CD14-positive monocyte (primary cell): ENCODE results near the gene SEM1. TPM values are rescaled to one million over a fixed set of nuclear protein-coding genes. Genes with fewer than 3 reads are reported as not detected.
"Not testable (repeated sequence)": the region's sequence is repeated elsewhere in the genome, so short reads cannot be mapped to it uniquely, and the experiment has no call there.

Experiments
- DNase-seq, 3 donors: peaks; one replicate each; pipeline ENCODE4 v3.0.0-alpha.2; 2011 to 2022
- H2AFZ ChIP-seq: 2 replicates; pipeline ENCODE4 v1.6.0; 2012; ENCODE audit warnings: mild to moderate bottlenecking, low read depth, low read length, inconsistent platforms; ENCODE audit not compliant: insufficient read depth, poor library complexity, severe bottlenecking
- H3K27ac ChIP-seq, 2 donors: 1 replicate in 1 of 2; 2 replicates in 1 of 2; pipeline ENCODE4 v1.5.1; 2012 to 2013; ENCODE audit warnings: low read length in 2 of 2, control low read depth in 1 of 2, inconsistent platforms in 1 of 2, low read depth in 1 of 2, mild to moderate bottlenecking in 1 of 2
- H3K27me3 ChIP-seq, 2 donors: one replicate each; pipeline versions ENCODE4 v1.6.0 to v1.6.1; 2011 to 2013; ENCODE audit warnings: low read length in 2 of 2; ENCODE audit not compliant: control insufficient read depth in 2 of 2, insufficient read depth in 2 of 2
- H3K36me3 ChIP-seq, 2 donors: replicated peaks in 1 of 2; 1 replicate in 1 of 2; 2 replicates in 1 of 2; pipeline versions ENCODE4 v1.5.1 to v1.6.1; 2012 to 2013; ENCODE audit warnings: low read length in 2 of 2, control low read depth in 1 of 2, inconsistent platforms in 1 of 2, mild to moderate bottlenecking in 1 of 2; ENCODE audit not compliant: insufficient read depth in 2 of 2, control insufficient read depth in 1 of 2
- H3K4me1 ChIP-seq, 2 donors: 1 replicate in 1 of 2; 2 replicates in 1 of 2; pipeline versions ENCODE4 v1.5.1 to v1.6.1; 2012 to 2013; ENCODE audit warnings: low read length in 2 of 2, control low read depth in 1 of 2, inconsistent platforms in 1 of 2, mild to moderate bottlenecking in 1 of 2, moderate library complexity in 1 of 2; ENCODE audit not compliant: insufficient read depth in 2 of 2, control insufficient read depth in 1 of 2
- H3K4me2 ChIP-seq: replicated peaks from 2 replicates; pipeline ENCODE3; 2012; ENCODE audit warnings: low read length, moderate library complexity, mild to moderate bottlenecking; ENCODE audit not compliant: poor library complexity, severe bottlenecking; ENCODE audit errors: extremely low read depth
- H3K4me3 ChIP-seq, 3 experiments: fragments of 200-600 bp in 1 of 3; sonication (generic) in 1 of 3; replicated peaks in 1 of 3; 1 replicate in 2 of 3; 2 replicates in 1 of 3; pipeline ENCODE4 v1.5.1; 2011 to 2013; ENCODE audit warnings: low read length in 3 of 3, mild to moderate bottlenecking in 3 of 3, control low read depth in 2 of 3, low read depth in 2 of 3, inconsistent platforms in 1 of 3, moderate library complexity in 1 of 3
- H3K79me2 ChIP-seq: 2 replicates; pipeline ENCODE4 v1.6.0; 2012; ENCODE audit warnings: mild to moderate bottlenecking, control low read depth, inconsistent platforms, low read length, moderate library complexity; ENCODE audit not compliant: insufficient read depth
- H3K9ac ChIP-seq: 2 replicates; pipeline ENCODE4 v1.6.0; 2017; ENCODE audit warnings: low read length, mild to moderate bottlenecking; ENCODE audit not compliant: insufficient read depth, poor library complexity, severe bottlenecking
- H3K9me3 ChIP-seq, 2 donors: replicated peaks in 1 of 2; 1 replicate in 1 of 2; 2 replicates in 1 of 2; pipeline versions ENCODE4 v1.5.1 to v1.6.1; 2012 to 2013; ENCODE audit warnings: low read length in 2 of 2, control low read depth in 1 of 2; ENCODE audit not compliant: control insufficient read depth in 1 of 2, insufficient read depth in 1 of 2
- H4K20me1 ChIP-seq: 2 replicates; pipeline ENCODE4 v1.6.0; 2012; ENCODE audit warnings: mild to moderate bottlenecking, low read length, control low read depth, moderate library complexity; ENCODE audit not compliant: insufficient read depth
- H3K27ac Mint-ChIP-seq, 7 donors: one replicate each; pipeline ENCODE4 v1.8.0; 2020; ENCODE audit warnings: mild to moderate bottlenecking in 7 of 7, mixed read lengths in 7 of 7, moderate library complexity in 6 of 7, inconsistent platforms in 2 of 7
- H3K27me3 Mint-ChIP-seq, 3 donors: one replicate each; pipeline ENCODE4 v1.8.0; 2021 to 2022; ENCODE audit warnings: low read depth in 3 of 3, mild to moderate bottlenecking in 3 of 3, mixed read lengths in 3 of 3, moderate library complexity in 3 of 3, inconsistent platforms in 1 of 3
- H3K36me3 Mint-ChIP-seq, 2 donors: one replicate each; pipeline ENCODE4 v1.8.0; 2020; ENCODE audit warnings: mixed read lengths in 2 of 2, inconsistent platforms in 1 of 2, mild to moderate bottlenecking in 1 of 2
- H3K4me1 Mint-ChIP-seq: one replicate; pipeline ENCODE4 v1.8.0; 2020; ENCODE audit warnings: mild to moderate bottlenecking, mixed read lengths
- H3K4me3 Mint-ChIP-seq, 2 donors: one replicate each; pipeline ENCODE4 v1.8.0; 2020; ENCODE audit warnings: mild to moderate bottlenecking in 2 of 2, mixed read lengths in 2 of 2, moderate library complexity in 1 of 2
- H3K9me3 Mint-ChIP-seq, 7 donors: one replicate each; pipeline ENCODE4 v1.8.0; 2020 to 2022; ENCODE audit warnings: mixed read lengths in 7 of 7, mild to moderate bottlenecking in 6 of 7, moderate library complexity in 6 of 7, inconsistent platforms in 2 of 7
- CTCF ChIP-seq: fragments of 200-600 bp; IDR thresholded peaks from one replicate; pipeline ENCODE4 v1.8.0; 2022; ENCODE audit warnings: antibody characterized with exemption, mild to moderate bottlenecking
- WGBS: methylation state at CpG from one replicate; pipeline ENCODE4 v1.1.5; 2013; ENCODE audit warnings: missing lambda C conversion rate; ENCODE audit not compliant: insufficient coverage; 5-methylcytosine and 5-hydroxymethylcytosine counted together
- intact Hi-C, 2 donors: fragments of 100-400 bp; cut with micrococcal nuclease; formaldehyde crosslinking; loops; one replicate each; pipeline versions ENCODE4 v1.15.0 to v1.15.1; 2023
- polyA plus RNA-seq, 3 donors: library from polyadenylated mRNA; depleted of rRNA in 1 of 3; unstranded in 2 of 3; stranded (reverse) in 1 of 3; fragments of 300-500 nt in 2 of 3; fragments of >200 nt in 1 of 3; fragmentation: Illumina TruSeq in 2 of 3; gene quantifications; 1 replicate in 2 of 3; 2 replicates in 1 of 3; pipeline ENCODE4 v1.2.3, GENCODE V29; 2012 to 2021

SEM1 gene
- polyA plus RNA-seq, 3 donors: 8.0 to 117 (median 98.1) TPM

GRCh38 chr7:96723622-96724021 lies 14.0 kb upstream of the SEM1 start:
- H3K27me3 Mint-ChIP-seq: peaks cover 3 to 8% (median 4%) of the 10 kb centered on the region in 3 donors
- no peak for TF ChIP-seq CTCF
- Histone ChIP-seq H3K36me3 (no peaks in the 10 kb centered on the region), H3K4me2 (no peak overlapping the region), H3K27me3 (peaks cover 0 to 4% of the 10 kb centered on the region in 2 donors), H3K9ac (no peak overlapping the region), H3K4me1 (no peaks in the 10 kb centered on the region), H3K9me3 (no peaks in the 10 kb centered on the region), H3K27ac (no peak overlapping the region), H3K4me3 (no peak overlapping the region), H3K79me2 (no peaks in the 10 kb centered on the region), H4K20me1 (no peaks in the 10 kb centered on the region), H2AFZ (no peak overlapping the region)
- H3K4me3 Mint-ChIP-seq: no peak overlapping the region
- WGBS: 0% methylated on average over 1 of the region's 4 CpGs
- no peak for DNase-seq
- H3K36me3 Mint-ChIP-seq: no peaks in the 10 kb centered on the region
- H3K9me3 Mint-ChIP-seq: peaks cover 0 to 6% (median 2%) of the 10 kb centered on the region in 7 donors
- intact Hi-C loops: no loop called here
- no peaks in the 10 kb centered on the region for H3K4me1 Mint-ChIP-seq
- H3K27ac Mint-ChIP-seq: no peak overlapping the region

- H3K4me1 ChIP-seq, intact Hi-C loops, H3K79me2 ChIP-seq, H3K9me3 Mint-ChIP-seq, H3K27me3 ChIP-seq, H3K4me1 Mint-ChIP-seq, H3K4me3 Mint-ChIP-seq, H3K4me3 ChIP-seq, H3K27ac Mint-ChIP-seq, H3K9me3 ChIP-seq, H3K9ac ChIP-seq, H3K36me3 Mint-ChIP-seq, H4K20me1 ChIP-seq, H3K36me3 ChIP-seq, H3K27ac ChIP-seq, H3K4me2 ChIP-seq, H2AFZ ChIP-seq, H3K27me3 Mint-ChIP-seq, DNase-seq: not testable (repeated sequence)
- no CpG with 5 or more reads among the region's 2 CpGs for WGBS
Measured at GRCh38 chr7:96722928-96723327, 13.3 kb upstream of the SEM1 start.
